A549 (cell line): ENCODE data around the gene AGXT2. TPM values are rescaled to one million over a fixed set of nuclear protein-coding genes. Genes with fewer than 3 reads are reported as not detected.
A peak's percentile ranks its signal among the peaks of the same experiment; 100 is the strongest.

Source experiments
- ATAC-seq, 2 experiments: fragments of 200-7000 bp in 1 of 2; fragments of >200 bp in 1 of 2; cut with Nextera tagmentation in 1 of 2; cut with Tn5 transposase in 1 of 2; 3 replicates each; pipeline versions ENCODE4 v1.8.0 to v1.9.1; 2018 to 2020; ENCODE audit warnings: mild to moderate bottlenecking in 1 of 2, moderate library complexity in 1 of 2
- CTCF ChIA-PET: fragments of 300-600 bp; sonication (Branson Sonifier 250); formaldehyde crosslinking; extraction: SDS; loops from one replicate; lab custom pipeline; 2021; ENCODE audit warnings: antibody characterized with exemption, inconsistent platforms; lab: Yijun Ruan, JAX
- POLR2A ChIA-PET: fragments of 350-600 bp; formaldehyde crosslinking; extraction: SDS; loops from one replicate; lab custom pipeline; 2021; ENCODE audit warnings: antibody characterized with exemption, inconsistent platforms; lab: Yijun Ruan, JAX
- DNase-seq, 2 experiments: peaks; one replicate each; pipeline versions ENCODE4 v3.0.0 to v3.0.0-alpha.2; 2011 to 2016; ENCODE audit warnings: low read depth in 1 of 2, low spot score in 1 of 2
- FAIRE-seq: peaks from 2 replicates; lab custom pipeline; 2011; peaks lifted over from hg19 to GRCh38; lab: Jason Lieb, UNC
- H3K27ac ChIP-seq, 2 experiments: fragments of >200 bp; sonication (Bioruptor Twin); formaldehyde crosslinking; 3 replicates each; pipeline ENCODE4 v1.5.1; 2016 to 2017
- H3K4me1 ChIP-seq: fragments of >200 bp; sonication (Bioruptor Twin); formaldehyde crosslinking; 3 replicates; pipeline ENCODE4 v1.6.1; 2016
- H3K4me2 ChIP-seq: fragments of >200 bp; sonication (Bioruptor Twin); formaldehyde crosslinking; 3 replicates; pipeline ENCODE4 v1.6.1; 2016
- H3K4me3 ChIP-seq: fragments of >200 bp; sonication (Bioruptor Twin); formaldehyde crosslinking; 3 replicates; pipeline ENCODE4 v1.5.1; 2016
- H3K9me3 ChIP-seq: fragments of >200 bp; sonication (Bioruptor Twin); formaldehyde crosslinking; 3 replicates; pipeline ENCODE4 v1.6.1; 2016
- CBX2 ChIP-seq: fragments of 200-600 bp; sonication (generic); IDR thresholded peaks from 2 replicates; pipeline ENCODE4 v1.6.1; 2016; ENCODE audit warnings: low read depth, mild to moderate bottlenecking, borderline replicate concordance
- CEBPB ChIP-seq, 2 experiments: fragments of >200 bp in 1 of 2; sonication (Bioruptor Twin) in 1 of 2; formaldehyde crosslinking in 1 of 2; IDR thresholded peaks; 2 replicates each; pipeline ENCODE4 v1.6.1; 2012 to 2016
- CHD4 ChIP-seq: fragments of 200-600 bp; sonication (generic); IDR thresholded peaks from 2 replicates; pipeline ENCODE4 v1.6.1; 2016; ENCODE audit warnings: antibody characterized with exemption, mild to moderate bottlenecking, borderline replicate concordance
- EHMT2 ChIP-seq: fragments of 200-600 bp; sonication (generic); IDR thresholded peaks from 2 replicates; pipeline ENCODE4 v1.6.1; 2016; ENCODE audit warnings: antibody characterized with exemption, low read depth, mild to moderate bottlenecking, moderate library complexity
- FOSB ChIP-seq: fragments of 250-450 bp; sonication (Bioruptor Pico); IDR thresholded peaks from 2 replicates; pipeline ENCODE4 v1.5.0; 2020; ENCODE audit warnings: mild to moderate bottlenecking, moderate library complexity
- FOSL2 ChIP-seq, 2 experiments: fragments of 450-650 bp in 1 of 2; fragments of >200 bp in 1 of 2; sonication (Bioruptor Twin) in 1 of 2; formaldehyde crosslinking; IDR thresholded peaks; 2 replicates each; pipeline versions ENCODE4 v1.5.0 to v1.6.1; 2016 to 2020; ENCODE audit warnings: mild to moderate bottlenecking in 1 of 2, moderate library complexity in 1 of 2
- HDAC2 ChIP-seq: fragments of 200-600 bp; sonication (generic); IDR thresholded peaks from 2 replicates; pipeline ENCODE4 v1.6.1; 2016
- HEYL ChIP-seq: fragments of 250-450 bp; sonication (Bioruptor Pico); IDR thresholded peaks from 2 replicates; pipeline ENCODE4 v1.8.0; 2021; ENCODE audit warnings: mild to moderate bottlenecking, moderate library complexity
- KDM5A ChIP-seq: fragments of 200-600 bp; sonication (generic); IDR thresholded peaks from 2 replicates; pipeline ENCODE4 v1.6.1; 2016; ENCODE audit warnings: antibody characterized with exemption, mild to moderate bottlenecking
- MAZ ChIP-seq: fragments of 150-350 bp; IDR thresholded peaks from 2 replicates; pipeline ENCODE4 v1.6.1; 2014; ENCODE audit warnings: antibody characterized with exemption, low read depth, low read length, borderline replicate concordance
- MYC ChIP-seq: IDR thresholded peaks from 2 replicates; pipeline ENCODE4 v1.6.1; 2012; ENCODE audit warnings: mild to moderate bottlenecking, inconsistent platforms, low read length, improper control_type of control experiment, borderline replicate concordance
- POLR2AphosphoS2 ChIP-seq: conservative IDR thresholded peaks from 2 replicates; pipeline ENCODE4 v1.6.1; 2012; ENCODE audit warnings: low read length, improper control_type of control experiment, inconsistent platforms
- RAD21 ChIP-seq, 2 experiments: fragments of >200 bp in 1 of 2; sonication (Bioruptor Twin) in 1 of 2; formaldehyde crosslinking in 1 of 2; IDR thresholded peaks in 1 of 2; conservative IDR thresholded peaks in 1 of 2; 2 replicates in 1 of 2; 3 replicates in 1 of 2; pipeline ENCODE4 v1.6.1; 2012 to 2018; ENCODE audit warnings: inconsistent platforms in 1 of 2
- RCOR1 ChIP-seq: fragments of 150-350 bp; IDR thresholded peaks from 2 replicates; pipeline ENCODE4 v1.6.1; 2014; ENCODE audit warnings: antibody characterized with exemption, low read length, low read depth
- RFX5 ChIP-seq: fragments of 450-650 bp; IDR thresholded peaks from 2 replicates; pipeline ENCODE4 v1.7.1; 2014; ENCODE audit warnings: antibody characterized with exemption, mild to moderate bottlenecking, moderate library complexity
- TFCP2L1 ChIP-seq: fragments of 250-450 bp; sonication (Bioruptor Pico); IDR thresholded peaks from 2 replicates; pipeline ENCODE4 v1.5.0; 2021; ENCODE audit warnings: mild to moderate bottlenecking
- ZC3H11A ChIP-seq: fragments of 450-650 bp; IDR thresholded peaks from 2 replicates; pipeline ENCODE4 v1.6.1; 2014; ENCODE audit warnings: antibody characterized with exemption, mild to moderate bottlenecking
- ZFP36 ChIP-seq: fragments of 450-650 bp; IDR thresholded peaks from 2 replicates; pipeline ENCODE4 v1.6.1; 2014; ENCODE audit warnings: borderline replicate concordance; ENCODE audit not compliant: partially characterized antibody
- ZNF302 ChIP-seq: fragments of 250-450 bp; sonication (Bioruptor Pico); IDR thresholded peaks from 2 replicates; pipeline ENCODE4 v1.9.0; 2021; ENCODE audit warnings: inconsistent platforms, mild to moderate bottlenecking, moderate library complexity
- WGBS: methylation state at CpG from one replicate; pipeline ENCODE4 v1.1.6; 2017; ENCODE audit errors: missing lambda C conversion rate; 5-methylcytosine and 5-hydroxymethylcytosine counted together
- polyA plus RNA-seq, 4 experiments: library from polyadenylated mRNA; depleted of rRNA in 3 of 4; stranded (reverse); fragments of >200 nt; fragmentation: RNase III in 1 of 4; extraction: RNeasy Plus Mini Kit Qiagen cat#74134 plus additional on column Dnase treatment in 1 of 4; gene quantifications; 2 replicates in 3 of 4; 3 replicates in 1 of 4; pipeline ENCODE4 v1.2.3, GENCODE V29; 2011 to 2017
- TF ChIP-seq, protein P1 (sequence below): fragments of 150-350 bp; IDR thresholded peaks from 2 replicates; pipeline ENCODE4 v1.6.1; 2014; ENCODE audit warnings: low read depth, mild to moderate bottlenecking, low read length
- TF ChIP-seq, protein P2 (sequence below): fragments of >200 bp; sonication (Bioruptor Twin); formaldehyde crosslinking; IDR thresholded peaks from 2 replicates; pipeline ENCODE4 v1.6.1; 2016
- TF ChIP-seq, protein P3 (sequence below): fragments of 450-650 bp; IDR thresholded peaks from 2 replicates; pipeline ENCODE4 v1.6.1; 2014; ENCODE audit warnings: antibody characterized with exemption

The AGXT2 gene
- polyA plus RNA-seq, 2 of the 4 experiments (the other 2 are of a cell fraction): not detected

DNA sequence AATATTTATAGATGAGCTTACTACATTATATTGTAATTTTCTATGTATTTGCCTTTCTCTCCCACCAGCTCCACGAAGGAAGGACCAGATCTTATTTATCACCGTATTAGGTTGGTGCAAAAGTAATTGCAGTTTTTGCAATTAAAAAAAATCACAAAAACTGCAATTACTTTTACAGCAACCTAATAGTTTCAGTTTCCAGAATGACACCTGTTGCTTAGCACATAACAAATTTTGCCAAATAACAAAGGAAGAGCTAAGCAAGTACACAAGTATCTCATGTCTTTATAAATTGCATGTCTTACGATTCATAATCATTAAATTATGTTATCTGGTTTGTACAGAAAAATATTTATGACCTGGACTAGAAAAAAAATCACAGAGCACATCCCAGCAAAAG lies 45.9 kb downstream of the AGXT2 start:
- Histone ChIP-seq H3K9me3 (no peaks in the 10 kb centered on the region), H3K4me2 (no peak overlapping the region), H3K4me3 (no peak overlapping the region), H3K4me1 (no peaks in the 10 kb centered on the region; the same call in 2 of the 3 replicates), H3K27ac (no peak overlapping the region)
- DNase-seq: no peak
- no peak for FAIRE-seq
- WGBS: 19% methylated on average over 3 of the region's 3 CpGs
- POLR2A ChIA-PET: no interaction called here
- CTCF ChIA-PET: interaction anchor here (0.7 to 7.6 kb wide), 7 partner anchors 9 to 537 kb away, joined by 3 to 54 read pairs (median 21); no protein-coding TSS in a partner anchor
- no peak for ATAC-seq
- TF ChIP-seq ZC3H11A (no peak), MAZ (no peak), TFCP2L1 (CRISPR knock-in tag) (no peak), EHMT2 (no peak), KDM5A (no peak), HEYL (CRISPR knock-in tag) (no peak), CHD4 (no peak), RAD21 (conservative IDR thresholded peaks at IDR 0.05 in 1 of 2, IDR thresholded peaks at IDR 0.05 in 1 of 2) (no peak), FOSL2 (IDR thresholded peaks at IDR 0.05) (no peak), FOSL2 (CRISPR knock-in tag; IDR thresholded peaks at IDR 0.05) (no peak), RCOR1 (no peak), HDAC2 (no peak), ZNF302 (no peak), CBX2 (no peak), CEBPB (IDR thresholded peaks at IDR 0.05) (no peak)

DNA sequence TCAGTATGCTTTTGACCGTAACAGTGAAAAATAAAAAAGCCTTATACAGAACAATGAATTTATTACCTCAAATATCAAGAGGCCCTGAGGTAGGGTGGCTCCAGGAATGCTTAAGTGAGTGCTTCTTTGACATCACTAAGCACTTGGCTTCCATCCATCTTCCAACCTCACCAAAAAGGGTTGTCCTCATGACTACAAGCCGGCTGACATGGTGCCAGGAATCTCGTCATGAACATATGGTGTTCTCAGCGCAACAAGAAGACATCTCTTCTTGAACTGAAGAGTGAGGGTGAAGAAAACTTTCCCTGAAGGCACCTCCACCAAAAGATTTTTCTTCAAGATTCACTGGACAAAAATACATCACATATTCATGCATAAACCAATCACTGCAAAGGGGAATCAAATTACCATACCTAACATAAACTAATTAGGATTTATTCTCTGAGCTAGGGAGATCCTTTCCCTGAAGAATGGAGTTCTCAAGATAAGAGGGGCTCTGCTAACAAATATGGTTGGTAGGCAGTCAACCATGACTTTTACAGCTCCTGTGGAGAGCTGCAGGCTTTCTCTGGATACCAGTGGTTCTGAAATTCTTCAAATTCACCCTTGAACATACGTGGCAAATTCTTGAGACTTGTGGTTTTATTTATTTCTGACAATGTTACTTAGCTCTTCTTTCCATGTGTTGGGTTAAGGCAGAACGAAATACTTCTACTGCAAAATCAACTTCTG lies 49.5 kb downstream of the AGXT2 start:
- Histone ChIP-seq H3K27ac (no peak overlapping the region), H3K4me1 (no peaks in the 10 kb centered on the region; the same call in 2 of the 3 replicates), H3K4me2 (no peak overlapping the region), H3K9me3 (no peaks in the 10 kb centered on the region), H3K4me3 (no peak overlapping the region)
- no peak for TF ChIP-seq TFCP2L1 (CRISPR knock-in tag)
- TF ChIP-seq, protein P1, sequence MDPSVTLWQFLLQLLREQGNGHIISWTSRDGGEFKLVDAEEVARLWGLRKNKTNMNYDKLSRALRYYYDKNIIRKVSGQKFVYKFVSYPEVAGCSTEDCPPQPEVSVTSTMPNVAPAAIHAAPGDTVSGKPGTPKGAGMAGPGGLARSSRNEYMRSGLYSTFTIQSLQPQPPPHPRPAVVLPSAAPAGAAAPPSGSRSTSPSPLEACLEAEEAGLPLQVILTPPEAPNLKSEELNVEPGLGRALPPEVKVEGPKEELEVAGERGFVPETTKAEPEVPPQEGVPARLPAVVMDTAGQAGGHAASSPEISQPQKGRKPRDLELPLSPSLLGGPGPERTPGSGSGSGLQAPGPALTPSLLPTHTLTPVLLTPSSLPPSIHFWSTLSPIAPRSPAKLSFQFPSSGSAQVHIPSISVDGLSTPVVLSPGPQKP: no peak
- TF ChIP-seq RFX5: no peak
- FAIRE-seq: no peak
- ChIA-PET CTCF (interaction anchor here (7.6 kb wide), 1 partner anchor 522 kb away, joined by 54 read pairs; no protein-coding TSS in a partner anchor), POLR2A (no interaction called here)
- ATAC-seq: no peak
- WGBS: 15% methylated on average over 6 of the region's 6 CpGs
- DNase-seq: peak in 1 of 2 experiments; percentile 4

DNA sequence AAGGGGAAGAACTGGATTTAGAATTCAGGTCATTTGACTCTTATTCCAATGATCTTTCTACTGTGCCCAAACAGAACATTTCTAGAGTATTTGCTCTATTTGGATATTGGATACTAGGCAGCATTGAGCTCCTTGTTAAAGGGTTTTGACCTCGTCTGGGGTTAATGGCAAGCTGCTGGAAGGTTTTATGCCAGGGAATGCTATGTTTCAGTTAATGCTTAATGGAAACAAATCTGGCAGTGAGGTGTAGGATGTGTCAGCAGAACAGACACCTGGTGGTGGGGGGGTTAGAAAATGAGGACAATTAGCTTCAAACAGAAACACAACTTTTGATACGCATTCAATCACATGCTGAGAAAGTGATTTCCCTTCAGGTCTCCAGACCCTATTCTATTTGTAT lies 51.5 kb downstream of the AGXT2 start:
- ChIA-PET POLR2A (no interaction called here), CTCF (interaction anchor here (0.7 to 1.6 kb wide), 2 partner anchors 510 to 560 kb away, joined by 3 read pairs; no protein-coding TSS in a partner anchor)
- H3K4me3 ChIP-seq: no peak overlapping the region
- WGBS: 52% methylated on average over 2 of the region's 2 CpGs
- no peaks in the 10 kb centered on the region for H3K4me1 ChIP-seq
- FAIRE-seq: no peak
- H3K4me2 ChIP-seq: no peak overlapping the region
- H3K27ac ChIP-seq: no peak overlapping the region
- no peaks in the 10 kb centered on the region for H3K9me3 ChIP-seq
- no peak for DNase-seq
- no peak for TF ChIP-seq MYC
- TF ChIP-seq CHD4: no peak
- TF ChIP-seq ZC3H11A: no peak
- no peak for TF ChIP-seq CEBPB (IDR thresholded peaks at IDR 0.05)
- no peak for TF ChIP-seq POLR2AphosphoS2
- TF ChIP-seq, protein P2, sequence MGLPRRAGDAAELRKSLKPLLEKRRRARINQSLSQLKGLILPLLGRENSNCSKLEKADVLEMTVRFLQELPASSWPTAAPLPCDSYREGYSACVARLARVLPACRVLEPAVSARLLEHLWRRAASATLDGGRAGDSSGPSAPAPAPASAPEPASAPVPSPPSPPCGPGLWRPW: no peak
- TF ChIP-seq, protein P3, sequence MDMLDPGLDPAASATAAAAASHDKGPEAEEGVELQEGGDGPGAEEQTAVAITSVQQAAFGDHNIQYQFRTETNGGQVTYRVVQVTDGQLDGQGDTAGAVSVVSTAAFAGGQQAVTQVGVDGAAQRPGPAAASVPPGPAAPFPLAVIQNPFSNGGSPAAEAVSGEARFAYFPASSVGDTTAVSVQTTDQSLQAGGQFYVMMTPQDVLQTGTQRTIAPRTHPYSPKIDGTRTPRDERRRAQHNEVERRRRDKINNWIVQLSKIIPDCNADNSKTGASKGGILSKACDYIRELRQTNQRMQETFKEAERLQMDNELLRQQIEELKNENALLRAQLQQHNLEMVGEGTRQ: no peak
- no peak for TF ChIP-seq FOSB (CRISPR knock-in tag)
- no peak for TF ChIP-seq ZNF302
- TF ChIP-seq, protein P1: no peak
- TF ChIP-seq RFX5: no peak
- no peak for TF ChIP-seq HEYL (CRISPR knock-in tag)
- no peak for TF ChIP-seq ZFP36
- no peak for ATAC-seq
